ENCODE results near the gene ZNF443.
"Not testable (repeated sequence)": the region's sequence is repeated elsewhere in the genome, so short reads cannot be mapped to it uniquely, and the experiment has no call there.

ZNF443 gene

DNA sequence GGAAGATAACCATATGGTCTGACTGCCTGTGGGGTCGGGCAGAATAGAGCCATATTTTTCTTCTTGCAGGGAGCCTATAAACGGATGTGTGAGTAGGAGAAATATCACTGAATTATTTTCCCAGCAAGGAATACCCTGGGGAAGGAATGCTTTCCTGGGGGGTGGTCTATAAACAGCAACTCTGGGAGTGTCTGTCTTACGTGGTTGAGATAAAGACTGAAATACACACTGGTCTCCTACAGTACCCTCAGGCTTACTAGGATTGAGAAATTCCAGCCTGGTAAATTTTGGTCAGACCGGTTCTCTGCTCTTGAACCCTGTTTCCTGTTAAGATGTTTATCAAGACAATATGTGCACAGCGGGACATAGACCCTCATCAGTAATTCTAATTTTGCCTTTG, 23.5 kb downstream of the ZNF443 start:
- DNase-seq (ENCODE audit: low read depth in 3 of 3), result not testable (repeated sequence)

DNA sequence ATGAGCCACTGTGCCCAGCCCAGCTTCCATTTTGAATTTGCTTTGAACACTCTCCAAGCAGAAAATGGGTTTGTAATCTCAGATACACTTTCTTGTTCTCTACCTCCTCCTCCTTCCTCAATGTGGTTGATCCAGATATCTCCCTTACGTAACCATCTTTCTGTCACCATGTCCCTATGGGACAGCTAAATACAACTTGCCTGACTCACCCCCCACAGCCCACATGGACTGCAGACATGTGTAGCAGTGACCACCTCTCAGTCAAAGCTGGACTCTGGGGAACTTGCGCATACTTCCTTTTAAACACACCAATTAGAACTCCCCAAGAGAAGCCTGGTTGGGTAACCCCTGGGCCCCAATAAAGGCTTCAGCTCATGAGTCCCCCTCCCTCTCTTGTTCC, 28.9 kb downstream of the ZNF443 start:
- DNase-seq (ENCODE audit: low read depth in 3 of 3), result no peak

GRCh38 chr19:12400633-12401502, 40.0 kb downstream of the ZNF443 start, which contains the start of gene ZNF799:
TSS of gene ZNF799 (minus strand) at chr19:12401271. CDS start at chr19:12401070, 201 bp downstream.
- peak; percentile 80 to 82 (median 81) for DNase-seq (ENCODE audit: low read depth in 3 of 3)

GRCh38 chr19:12399901-12400632, 40.8 kb downstream of the ZNF443 start:
- peak in 2 of 3 donors; percentile 7 to 22 for DNase-seq (ENCODE audit: low read depth in 3 of 3)

DNA sequence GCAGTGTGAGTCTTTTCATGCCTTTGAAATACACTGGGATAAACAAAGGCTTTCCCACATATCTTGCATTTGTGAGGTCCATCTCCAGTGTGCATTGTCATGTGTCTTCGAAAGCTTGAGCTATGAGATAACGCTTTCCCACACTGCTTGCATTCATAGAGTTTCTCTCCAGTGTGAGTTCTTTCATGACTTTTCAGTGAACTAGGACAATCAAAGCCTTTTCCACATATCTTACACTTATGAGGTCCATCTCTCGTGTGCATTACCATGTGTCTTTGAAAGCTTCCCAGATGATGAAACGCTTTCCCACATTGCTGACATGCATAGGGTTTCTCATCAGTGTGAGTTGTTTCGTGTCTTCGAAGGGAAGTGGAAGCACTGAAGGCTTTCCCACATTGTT, 49.7 kb downstream of the ZNF443 start:
- not testable (repeated sequence) for DNase-seq (ENCODE audit: low read depth in 3 of 3)

DNA sequence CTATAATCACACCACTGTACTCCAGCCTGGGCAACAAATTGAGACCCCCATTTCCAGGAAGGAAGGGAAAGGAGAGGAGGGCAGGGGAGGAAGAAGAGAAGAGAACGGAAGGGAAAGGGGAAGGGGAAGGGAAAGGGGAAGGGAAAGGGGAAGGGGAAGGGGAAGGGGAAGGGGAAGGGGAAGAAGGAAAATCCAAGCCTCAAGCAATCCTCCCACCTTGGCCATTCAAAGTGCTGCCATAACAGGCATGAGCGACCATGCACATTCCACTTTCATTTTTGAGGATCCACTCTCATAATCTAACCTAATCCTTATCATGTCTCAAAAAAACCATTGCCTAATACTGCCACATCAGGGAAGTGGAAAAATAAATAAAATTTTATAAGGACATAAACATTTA, 54.5 kb downstream of the ZNF443 start:
- DNase-seq (ENCODE audit: low read depth in 3 of 3), result not testable (repeated sequence)

DNA sequence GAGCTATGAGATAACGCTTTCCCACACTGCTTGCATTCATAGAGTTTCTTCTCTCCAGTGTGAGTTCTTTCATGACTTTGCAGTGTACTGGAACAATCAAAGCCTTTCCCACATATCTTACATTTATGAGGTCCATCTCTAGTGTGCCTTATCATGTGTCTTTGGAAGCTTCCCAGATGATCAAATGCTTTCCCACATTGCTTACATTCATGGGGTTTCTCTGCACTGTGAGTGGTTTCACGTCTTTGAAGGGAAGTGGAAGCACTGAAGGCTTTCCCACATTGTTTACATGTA, 60.4 kb downstream of the ZNF443 start:
- DNase-seq (ENCODE audit: low read depth in 3 of 3), result no peak

GRCh38 chr19:12379732-12380443, 60.9 kb downstream of the ZNF443 start:
- no peak for DNase-seq (ENCODE audit: low read depth in 3 of 3)

Measured in stimulated activated CD4-positive, alpha-beta T cell treated with anti-CD3 and anti-CD28 coated beads, TNF-alpha, amount 100 ng/mL, for 48 hours (primary cell).